NT2/D1 (cell line): ENCODE results near the gene EML3.
A peak's percentile ranks its signal among the peaks of the same experiment; 100 is the strongest.
"Not testable (repeated sequence)": the region's sequence is repeated elsewhere in the genome, so short reads cannot be mapped to it uniquely, and the experiment has no call there.

Experiments used
- DNase-seq: peaks from one replicate; pipeline ENCODE4 v3.0.0-alpha.2; 2011; ENCODE audit warnings: low read depth, low spot score
- H3K27me3 ChIP-seq: 2 replicates; pipeline ENCODE4 v1.6.0; 2011; ENCODE audit warnings: mild to moderate bottlenecking; ENCODE audit not compliant: insufficient read length, insufficient read depth
- H3K36me3 ChIP-seq: 2 replicates; pipeline ENCODE4 v1.6.1; 2011; ENCODE audit warnings: mild to moderate bottlenecking, low read length, mixed read lengths; ENCODE audit not compliant: insufficient read depth, insufficient read length
- H3K4me1 ChIP-seq: 2 replicates; pipeline ENCODE4 v1.5.1; 2011; ENCODE audit not compliant: insufficient read depth, insufficient read length
- H3K4me3 ChIP-seq: 2 replicates; pipeline ENCODE4 v1.5.1; 2011; ENCODE audit warnings: low read depth; ENCODE audit not compliant: insufficient read length
- H3K9ac ChIP-seq: 2 replicates; pipeline ENCODE4 v1.6.0; 2011; ENCODE audit warnings: low read depth; ENCODE audit not compliant: insufficient read length
- H3K9me3 ChIP-seq: 2 replicates; pipeline ENCODE4 v1.5.1; 2011; ENCODE audit warnings: mild to moderate bottlenecking, low read length; ENCODE audit not compliant: insufficient read depth
- SUZ12 ChIP-seq: IDR thresholded peaks from 2 replicates; pipeline ENCODE4 v1.6.1; 2011; ENCODE audit not compliant: insufficient read length, insufficient read depth; ENCODE audit errors: extremely low read depth
- YY1 ChIP-seq: IDR thresholded peaks from 2 replicates; pipeline ENCODE4 v1.6.1; 2011; ENCODE audit not compliant: insufficient read length, insufficient read depth
- ZNF274 ChIP-seq: IDR thresholded peaks from 2 replicates; pipeline ENCODE4 v1.6.1; 2011; ENCODE audit warnings: mild to moderate bottlenecking, low read depth, low read length

The EML3 gene

DNA sequence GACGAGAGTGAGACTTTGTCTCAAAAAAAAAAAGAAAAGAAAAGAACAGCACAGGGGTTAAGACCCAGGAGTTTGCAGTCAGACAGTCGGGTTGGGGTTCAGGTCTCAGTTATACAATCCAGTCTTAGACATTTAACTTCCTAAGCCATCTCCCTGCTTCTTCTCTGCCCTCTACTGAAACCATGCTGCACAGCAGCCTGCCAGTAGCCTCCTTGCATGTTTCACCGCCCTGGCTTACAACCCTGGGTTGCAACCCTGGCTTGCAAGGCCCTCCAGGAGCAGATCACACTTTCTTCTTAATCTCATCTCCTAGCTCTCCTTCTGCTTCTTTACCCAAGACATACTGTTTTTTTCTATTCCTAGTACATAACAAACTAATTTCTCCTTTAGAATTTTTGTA, 15.1 kb upstream of the EML3 start:
- Histone ChIP-seq H3K9ac (no peak overlapping the region), H3K9me3 (no peaks in the 10 kb centered on the region), H3K36me3 (peaks cover 87% of the 10 kb centered on the region), H3K27me3 (no peaks in the 10 kb centered on the region), H3K4me1 (no peaks in the 10 kb centered on the region), H3K4me3 (no peak overlapping the region)
- TF ChIP-seq ZNF274: no peak
- DNase-seq: no peak

GRCh38 chr11:62622476-62623089, 10.0 kb upstream of the EML3 start:
- Histone ChIP-seq H3K36me3 (peaks cover 46% of the 10 kb centered on the region), H3K9me3 (no peaks in the 10 kb centered on the region), H3K4me3 (no peak overlapping the region), H3K27me3 (no peaks in the 10 kb centered on the region), H3K9ac (no peak overlapping the region), H3K4me1 (no peaks in the 10 kb centered on the region)
- DNase-seq: no peak
- TF ChIP-seq YY1: no peak
- TF ChIP-seq ZNF274: no peak
- no peak for TF ChIP-seq SUZ12

DNA sequence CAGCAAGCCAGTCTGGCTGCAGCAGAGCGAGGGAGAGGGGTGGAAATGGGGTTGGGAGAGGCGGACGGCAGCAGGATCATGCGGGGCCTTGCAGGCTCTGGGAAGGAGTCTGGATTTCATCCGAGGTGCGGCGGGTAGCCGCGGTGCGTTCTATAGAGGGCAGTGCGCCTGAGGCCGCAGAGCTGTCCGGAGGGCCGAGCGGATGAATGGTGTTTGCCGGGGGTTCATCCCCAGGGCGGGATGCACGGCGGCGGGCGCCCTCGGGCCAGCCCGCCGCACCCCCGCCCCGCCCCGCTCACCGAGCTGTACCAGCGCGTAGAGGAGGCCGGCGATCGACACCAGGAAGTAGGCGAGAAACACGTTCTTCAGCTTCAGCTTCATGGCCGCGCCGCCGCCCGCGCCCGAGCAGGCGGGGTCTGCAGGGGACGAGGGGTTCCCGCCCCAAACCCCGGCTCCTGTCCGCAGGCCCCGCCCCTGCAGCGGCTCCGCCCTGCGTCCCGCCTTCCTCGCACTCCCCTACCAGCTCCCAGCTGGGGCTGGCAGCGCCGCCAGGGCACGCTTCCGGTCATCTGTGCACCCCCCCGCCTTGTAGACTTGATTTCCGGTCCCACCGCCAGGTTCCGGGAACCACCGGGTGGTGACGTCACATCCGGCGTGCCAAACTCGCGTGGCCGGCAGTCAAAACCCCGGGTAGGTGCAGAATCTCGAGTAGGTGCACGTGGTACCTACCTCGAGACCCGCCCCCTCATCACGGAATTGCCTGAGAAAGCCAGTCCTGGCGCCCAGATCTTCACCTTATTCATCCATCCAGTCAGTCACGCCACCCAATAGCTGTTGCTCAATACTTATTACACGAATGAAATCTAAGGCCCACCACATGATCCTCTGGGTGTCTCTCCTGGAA, 9.2 kb upstream of the EML3 start, which contains the start of gene B3GAT3:
Gene B3GAT3 (minus strand): TSS at position 420 of the 904 bp plus-strand sequence. CDS start 39 bp downstream, at position 381.
- peak within 1 kb of the TSS; percentile 81 for H3K4me3 ChIP-seq
- H3K36me3 ChIP-seq: peaks cover 45% of the 10 kb centered on the region
- TF ChIP-seq SUZ12 (no peak), ZNF274 (no peak), YY1 (no peak)
- peak within 1 kb of the TSS; percentile 94 for H3K9ac ChIP-seq
- H3K27me3 ChIP-seq: no peaks in the 10 kb centered on the region
- no peaks in the 10 kb centered on the region for H3K9me3 ChIP-seq
- H3K4me1 ChIP-seq: no peaks in the 10 kb centered on the region
- peak; percentile 95 for DNase-seq

- peak overlapping the region; percentile 94 for H3K9ac ChIP-seq
- H3K27me3 ChIP-seq: no peaks in the 10 kb centered on the region
- TF ChIP-seq SUZ12: no peak
- TF ChIP-seq YY1: no peak
- no peak for TF ChIP-seq ZNF274
- peak overlapping the region; percentile 81 for H3K4me3 ChIP-seq
- H3K36me3 ChIP-seq: peaks cover 45% of the 10 kb centered on the region
- no peaks in the 10 kb centered on the region for H3K9me3 ChIP-seq
- no peak for DNase-seq
- H3K4me1 ChIP-seq: no peaks in the 10 kb centered on the region
Measured at GRCh38 chr11:62621027-62621566, 8.5 kb upstream of the EML3 start.

DNA sequence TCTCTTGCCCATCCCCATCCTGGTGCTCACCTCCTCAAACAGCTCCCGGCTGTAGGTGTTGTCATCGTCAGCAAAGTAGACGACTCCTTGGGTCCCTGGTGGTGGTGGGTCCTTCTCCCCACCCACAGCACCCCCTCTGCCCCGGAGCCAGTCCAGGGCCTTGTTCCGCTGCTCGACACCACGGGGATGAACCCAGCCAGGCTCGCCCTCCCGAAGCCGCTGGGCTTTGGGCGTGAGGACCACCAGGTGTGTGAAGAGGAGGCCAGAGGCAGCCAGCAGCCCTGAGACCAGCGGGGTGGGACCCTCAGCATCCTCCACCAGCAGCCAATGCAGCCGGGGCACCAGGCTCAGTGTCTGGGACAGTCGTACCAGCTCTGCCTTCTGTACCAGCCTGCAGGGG, 4.4 kb upstream of the EML3 start:
- not testable (repeated sequence) for H3K9ac ChIP-seq, H3K27me3 ChIP-seq
- peaks cover 36% of the 10 kb centered on the region for H3K36me3 ChIP-seq

DNA sequence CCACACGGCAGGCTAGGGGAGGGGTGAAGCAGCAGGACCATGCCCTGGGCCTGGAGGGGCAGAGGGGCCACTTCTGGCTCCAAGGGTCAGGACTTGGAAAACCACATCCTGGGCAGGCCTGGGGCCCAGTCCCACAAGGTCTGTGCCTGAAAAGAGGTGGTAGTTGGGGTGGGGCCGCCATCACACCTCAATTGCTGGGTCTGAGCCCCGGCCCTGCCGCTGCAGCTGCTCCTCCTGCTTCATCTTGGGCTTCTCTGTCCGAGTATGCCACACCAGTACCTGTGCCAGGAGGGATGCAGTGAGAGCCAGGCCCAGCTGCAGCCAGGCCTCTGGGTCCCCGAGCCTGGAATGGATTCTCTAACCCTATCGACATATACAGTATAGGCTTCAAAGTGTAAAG, 2.9 kb upstream of the EML3 start:
- H3K27me3 ChIP-seq: no peaks in the 10 kb centered on the region
- H3K9me3 ChIP-seq: no peaks in the 10 kb centered on the region
- H3K4me3 ChIP-seq: no peak overlapping the region
- no peak for TF ChIP-seq SUZ12
- no peak for TF ChIP-seq YY1
- no peak for TF ChIP-seq ZNF274
- DNase-seq: no peak
- H3K9ac ChIP-seq: no peak overlapping the region
- peaks cover 26% of the 10 kb centered on the region for H3K4me1 ChIP-seq
- H3K36me3 ChIP-seq: peaks cover 38% of the 10 kb centered on the region

More for the DNA sequence above, 4.4 kb upstream of the EML3 start:
- peaks cover 17% of the 10 kb centered on the region for H3K4me1 ChIP-seq
- H3K4me3 ChIP-seq, DNase-seq, H3K9me3 ChIP-seq: not testable (repeated sequence)

- no peak overlapping the region for H3K9ac ChIP-seq
- no peaks in the 10 kb centered on the region for H3K27me3 ChIP-seq
- TF ChIP-seq SUZ12: no peak
- no peak for TF ChIP-seq ZNF274
- no peak for TF ChIP-seq YY1
- H3K4me1 ChIP-seq: peaks cover 28% of the 10 kb centered on the region
- no peak overlapping the region for H3K4me3 ChIP-seq
- DNase-seq: no peak
- no peaks in the 10 kb centered on the region for H3K9me3 ChIP-seq
- H3K36me3 ChIP-seq: peaks cover 35% of the 10 kb centered on the region
Measured at GRCh38 chr11:62614275-62614674, 1.7 kb upstream of the EML3 start.
